ENCODE measurements around the gene ANAPC1. TPM values are rescaled to one million over a fixed set of nuclear protein-coding genes. Genes with fewer than 3 reads are reported as not detected.
"Not testable (repeated sequence)": the region's sequence is repeated elsewhere in the genome, so short reads cannot be mapped to it uniquely, and the experiment has no call there.

The ANAPC1 gene
- total and polyA plus RNA-seq, 9 of the 15 experiments (the other 6 are each of a cell fraction or from before 2014, with no cell fraction given): 14.0 to 126 (median 78.2) TPM

GRCh38 chr2:111766295-111766694 lies 117.7 kb downstream of the ANAPC1 start:
- FAIRE-seq; DNase-seq (ENCODE audit: extremely low read depth in 1 of 4, low spot score in 3 of 4); BruUV-seq (replicated peaks); H3K79me2 ChIP-seq (ENCODE audit: control insufficient read depth, insufficient read depth, low read length); H3K9me3 ChIP-seq (replicated peaks; ENCODE audit: control insufficient read depth, insufficient read depth, low read depth, low read length); H3K4me3 ChIP-seq; H3K36me3 ChIP-seq (ENCODE audit: control insufficient read depth, insufficient read depth, low read length); H3K4me2 ChIP-seq (ENCODE audit: insufficient read depth, low read length); CTCF ChIA-PET (ENCODE audit: low intra/inter-chr PET ratio); H3K4me1 ChIP-seq (replicated peaks in 1 of 2; ENCODE audit: control insufficient read depth in 2 of 2, insufficient read depth in 2 of 2, low read length in 2 of 2); H3K9ac ChIP-seq (ENCODE audit: insufficient read depth in 1 of 2, low read depth in 2 of 2, low read length in 2 of 2); H2AFZ ChIP-seq (ENCODE audit: low read depth, low read length); POLR2A ChIA-PET; ATAC-seq; in situ Hi-C loops (cut with MboI); intact Hi-C loops (cut with micrococcal nuclease); H3K27ac ChIP-seq (ENCODE audit: extremely low read depth, low read depth, low read length); H4K20me1 ChIP-seq (replicated peaks; ENCODE audit: control insufficient read depth, insufficient read depth, low read length); H3K27me3 ChIP-seq (ENCODE audit: control insufficient read depth in 2 of 2, insufficient read depth in 2 of 2, low read length in 2 of 2); H3K9me1 ChIP-seq (ENCODE audit: control insufficient read depth, insufficient read depth, low read length): not testable (repeated sequence)
- WGBS (ENCODE audit: insufficient coverage, low coverage, missing lambda C conversion rate): 100% methylated on average over 1 of the region's 8 CpGs

GRCh38 chr2:111764151-111764550 lies 119.8 kb downstream of the ANAPC1 start:
- DNase-seq (ENCODE audit: extremely low read depth in 1 of 4, low spot score in 3 of 4); H3K4me2 ChIP-seq (ENCODE audit: insufficient read depth, low read length); H3K79me2 ChIP-seq (ENCODE audit: control insufficient read depth, insufficient read depth, low read length); CTCF ChIA-PET (ENCODE audit: low intra/inter-chr PET ratio); POLR2A ChIA-PET; H4K20me1 ChIP-seq (replicated peaks; ENCODE audit: control insufficient read depth, insufficient read depth, low read length); H2AFZ ChIP-seq (ENCODE audit: low read depth, low read length); intact Hi-C loops (cut with micrococcal nuclease); H3K4me3 ChIP-seq; H3K36me3 ChIP-seq (ENCODE audit: control insufficient read depth, insufficient read depth, low read length); H3K9me3 ChIP-seq (replicated peaks; ENCODE audit: control insufficient read depth, insufficient read depth, low read depth, low read length); H3K9ac ChIP-seq (ENCODE audit: insufficient read depth in 1 of 2, low read depth in 2 of 2, low read length in 2 of 2); in situ Hi-C loops (cut with MboI); H3K27me3 ChIP-seq (ENCODE audit: control insufficient read depth in 2 of 2, insufficient read depth in 2 of 2, low read length in 2 of 2); FAIRE-seq; ATAC-seq; H3K27ac ChIP-seq (ENCODE audit: extremely low read depth, low read depth, low read length); H3K9me1 ChIP-seq (ENCODE audit: control insufficient read depth, insufficient read depth, low read length); BruUV-seq (replicated peaks); H3K4me1 ChIP-seq (replicated peaks in 1 of 2; ENCODE audit: control insufficient read depth in 2 of 2, insufficient read depth in 2 of 2, low read length in 2 of 2): not testable (repeated sequence)
- 70% methylated on average over 2 of the region's 4 CpGs for WGBS (ENCODE audit: insufficient coverage, low coverage, missing lambda C conversion rate)

GRCh38 chr2:111760697-111761284 lies 123.2 kb downstream of the ANAPC1 start:
- 80% methylated on average over 7 of the region's 9 CpGs for WGBS (ENCODE audit: insufficient coverage, low coverage, missing lambda C conversion rate)
- H3K36me3 ChIP-seq (ENCODE audit: control insufficient read depth, insufficient read depth, low read length); POLR2A ChIA-PET; H4K20me1 ChIP-seq (replicated peaks; ENCODE audit: control insufficient read depth, insufficient read depth, low read length); ATAC-seq; FAIRE-seq; H3K9me3 ChIP-seq (replicated peaks; ENCODE audit: control insufficient read depth, insufficient read depth, low read depth, low read length); CTCF ChIA-PET (ENCODE audit: low intra/inter-chr PET ratio); DNase-seq (ENCODE audit: extremely low read depth in 1 of 4, low spot score in 3 of 4); H3K9ac ChIP-seq (ENCODE audit: insufficient read depth in 1 of 2, low read depth in 2 of 2, low read length in 2 of 2); H3K4me3 ChIP-seq; in situ Hi-C loops (cut with MboI); H3K79me2 ChIP-seq (ENCODE audit: control insufficient read depth, insufficient read depth, low read length); H3K4me1 ChIP-seq (replicated peaks in 1 of 2; ENCODE audit: control insufficient read depth in 2 of 2, insufficient read depth in 2 of 2, low read length in 2 of 2); H3K9me1 ChIP-seq (ENCODE audit: control insufficient read depth, insufficient read depth, low read length); intact Hi-C loops (cut with micrococcal nuclease); H3K4me2 ChIP-seq (ENCODE audit: insufficient read depth, low read length); H2AFZ ChIP-seq (ENCODE audit: low read depth, low read length); H3K27ac ChIP-seq (ENCODE audit: extremely low read depth, low read depth, low read length); H3K27me3 ChIP-seq (ENCODE audit: control insufficient read depth in 2 of 2, insufficient read depth in 2 of 2, low read length in 2 of 2): not testable (repeated sequence)
- BruUV-seq (replicated peaks): TSS peak; percentile 33

- WGBS (ENCODE audit: insufficient coverage, low coverage, missing lambda C conversion rate): 100% methylated on average over 1 of the region's 3 CpGs
- H3K36me3 ChIP-seq (ENCODE audit: control insufficient read depth, insufficient read depth, low read length); POLR2A ChIA-PET; H3K9ac ChIP-seq (ENCODE audit: insufficient read depth in 1 of 2, low read depth in 2 of 2, low read length in 2 of 2); ATAC-seq; H3K9me1 ChIP-seq (ENCODE audit: control insufficient read depth, insufficient read depth, low read length); H3K4me1 ChIP-seq (replicated peaks in 1 of 2; ENCODE audit: control insufficient read depth in 2 of 2, insufficient read depth in 2 of 2, low read length in 2 of 2); H3K79me2 ChIP-seq (ENCODE audit: control insufficient read depth, insufficient read depth, low read length); H3K27ac ChIP-seq (ENCODE audit: extremely low read depth, low read depth, low read length); BruUV-seq (replicated peaks); H3K4me2 ChIP-seq (ENCODE audit: insufficient read depth, low read length); H3K9me3 ChIP-seq (replicated peaks; ENCODE audit: control insufficient read depth, insufficient read depth, low read depth, low read length); intact Hi-C loops (cut with micrococcal nuclease); CTCF ChIA-PET (ENCODE audit: low intra/inter-chr PET ratio); FAIRE-seq; in situ Hi-C loops (cut with MboI); H4K20me1 ChIP-seq (replicated peaks; ENCODE audit: control insufficient read depth, insufficient read depth, low read length); H2AFZ ChIP-seq (ENCODE audit: low read depth, low read length); DNase-seq (ENCODE audit: extremely low read depth in 1 of 4, low spot score in 3 of 4); H3K4me3 ChIP-seq; H3K27me3 ChIP-seq (ENCODE audit: control insufficient read depth in 2 of 2, insufficient read depth in 2 of 2, low read length in 2 of 2): not testable (repeated sequence)
Measured at GRCh38 chr2:111752533-111752932, 131.5 kb downstream of the ANAPC1 start.

Measured in K562 (cell line).